Testis (tissue), 3 donors: Measurements from ENCODE around the gene GLDC. TPM values are rescaled to one million over a fixed set of nuclear protein-coding genes. Genes with fewer than 3 reads are reported as not detected.

Source experiments
- DNase-seq: peaks from one replicate; pipeline ENCODE4 v3.0.0-alpha.2; 2019
- H3K27ac ChIP-seq, 2 donors: fragments of 200-600 bp; sonication (generic); one replicate each; pipeline ENCODE4 v1.5.1; 2019
- H3K27me3 ChIP-seq: fragments of 200-600 bp; sonication (generic); one replicate; pipeline ENCODE4 v1.5.1; 2019
- H3K36me3 ChIP-seq: fragments of 200-600 bp; sonication (generic); one replicate; pipeline ENCODE4 v1.5.1; 2017; ENCODE audit warnings: low read depth; ENCODE audit errors: missing control alignments
- H3K4me1 ChIP-seq: fragments of 200-600 bp; sonication (generic); one replicate; pipeline ENCODE4 v1.5.1; 2019
- H3K4me3 ChIP-seq, 2 donors: fragments of 200-600 bp; sonication (generic); one replicate each; pipeline ENCODE4 v1.5.1; 2017 to 2019
- H3K9me3 ChIP-seq: fragments of 200-600 bp; sonication (generic); one replicate; pipeline ENCODE4 v1.5.1; 2017
- POLR2A ChIP-seq: fragments of 450-650 bp; IDR thresholded peaks from one replicate; pipeline ENCODE4 v1.6.1; 2017; ENCODE audit warnings: antibody characterized with exemption, mild to moderate bottlenecking, moderate library complexity
- WGBS, 2 donors: methylation state at CpG; one replicate each; pipeline ENCODE4 v1.1.5; 2018; 5-methylcytosine and 5-hydroxymethylcytosine counted together
- intact Hi-C: fragments of 100-400 bp; cut with DNase I; formaldehyde crosslinking; loops from one replicate; pipeline ENCODE4 v1.15.1; 2023; ENCODE audit warnings: low total_unique reads
- polyA plus RNA-seq: library from polyadenylated mRNA; stranded (reverse); fragments of 350-450 nt; fragmentation: Illumina TruSeq; extraction: RNeasy Lipid Tissue Mini Kit (QIAGEN cat#74804); gene quantifications from one replicate; pipeline ENCODE4 v1.2.3, GENCODE V29; 2014; ENCODE audit warnings: low read depth, low replicate concordance; ENCODE audit not compliant: insufficient read depth
- total RNA-seq, 2 donors: library from RNA; depleted of rRNA; stranded (reverse); fragments of >200 nt; gene quantifications; one replicate each; pipeline ENCODE4 v1.2.3, GENCODE V29; 2016
- TF ChIP-seq, protein P1 (sequence below), 3 experiments: fragments of 450-650 bp in 2 of 3; fragments of 200-600 bp in 1 of 3; sonication (generic) in 1 of 3; IDR thresholded peaks; one replicate each; pipeline ENCODE4 v1.5.1; 2016 to 2019; ENCODE audit warnings: antibody characterized with exemption in 3 of 3, mild to moderate bottlenecking in 2 of 3, moderate library complexity in 1 of 3

Gene GLDC
- total and polyA plus RNA-seq, 3 donors from 2014 or later: 11.4 to 12.3 (median 12.2) TPM

DNA sequence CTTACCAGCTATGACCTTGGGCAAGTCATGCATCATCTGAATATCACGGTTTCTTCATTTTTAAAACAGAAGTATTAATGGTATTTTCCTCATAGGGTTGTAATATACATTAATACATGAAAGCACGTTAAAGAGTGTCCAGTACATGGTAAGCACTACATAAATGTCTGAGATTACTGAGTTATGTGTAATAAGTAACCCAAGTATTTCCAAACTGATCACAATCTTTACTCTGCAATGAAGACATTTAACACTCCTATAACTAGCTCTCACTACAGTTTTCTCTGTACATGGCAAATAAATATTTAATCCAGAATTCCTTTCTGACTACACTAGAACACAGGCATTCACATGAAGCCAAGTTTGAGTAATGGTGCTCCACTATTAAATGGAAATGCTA is 4.0 kb downstream of the GLDC start:
- Histone ChIP-seq H3K4me3 (no peak overlapping the region), H3K9me3 (no peaks in the 10 kb centered on the region), H3K36me3 (no peaks in the 10 kb centered on the region), H3K4me1 (no peaks in the 10 kb centered on the region), H3K27me3 (no peaks in the 10 kb centered on the region), H3K27ac (no peak overlapping the region)
- DNase-seq: no peak
- 74 to 82% methylated on average over 2 of the region's 2 CpGs for WGBS, 2 donors
- intact Hi-C loops: no loop called here
- TF ChIP-seq POLR2A: no peak
- TF ChIP-seq, protein P1, sequence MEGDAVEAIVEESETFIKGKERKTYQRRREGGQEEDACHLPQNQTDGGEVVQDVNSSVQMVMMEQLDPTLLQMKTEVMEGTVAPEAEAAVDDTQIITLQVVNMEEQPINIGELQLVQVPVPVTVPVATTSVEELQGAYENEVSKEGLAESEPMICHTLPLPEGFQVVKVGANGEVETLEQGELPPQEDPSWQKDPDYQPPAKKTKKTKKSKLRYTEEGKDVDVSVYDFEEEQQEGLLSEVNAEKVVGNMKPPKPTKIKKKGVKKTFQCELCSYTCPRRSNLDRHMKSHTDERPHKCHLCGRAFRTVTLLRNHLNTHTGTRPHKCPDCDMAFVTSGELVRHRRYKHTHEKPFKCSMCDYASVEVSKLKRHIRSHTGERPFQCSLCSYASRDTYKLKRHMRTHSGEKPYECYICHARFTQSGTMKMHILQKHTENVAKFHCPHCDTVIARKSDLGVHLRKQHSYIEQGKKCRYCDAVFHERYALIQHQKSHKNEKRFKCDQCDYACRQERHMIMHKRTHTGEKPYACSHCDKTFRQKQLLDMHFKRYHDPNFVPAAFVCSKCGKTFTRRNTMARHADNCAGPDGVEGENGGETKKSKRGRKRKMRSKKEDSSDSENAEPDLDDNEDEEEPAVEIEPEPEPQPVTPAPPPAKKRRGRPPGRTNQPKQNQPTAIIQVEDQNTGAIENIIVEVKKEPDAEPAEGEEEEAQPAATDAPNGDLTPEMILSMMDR (IDR thresholded peaks at IDR 0.05): no peak

DNA sequence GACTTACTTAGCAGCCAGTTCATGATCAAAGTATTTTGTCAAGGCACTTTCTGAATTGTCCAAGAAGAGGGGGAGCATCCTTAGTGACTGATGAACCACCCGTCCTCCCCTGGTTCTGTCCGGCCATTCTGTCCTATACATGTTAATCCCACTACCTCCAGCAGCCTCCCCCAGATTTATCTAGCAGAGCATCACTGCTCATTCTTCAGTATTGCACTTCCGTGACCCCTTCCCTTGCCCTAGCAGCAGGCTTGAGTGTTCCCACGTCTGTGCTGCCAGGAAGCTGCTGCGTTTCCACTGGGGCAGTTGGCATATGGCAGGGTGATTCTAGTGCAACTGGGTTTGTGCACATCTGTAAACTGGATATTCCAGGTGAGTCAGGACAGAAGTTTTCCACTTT is 4.5 kb downstream of the GLDC start:
- Histone ChIP-seq H3K9me3 (no peaks in the 10 kb centered on the region), H3K27ac (no peak overlapping the region), H3K36me3 (no peaks in the 10 kb centered on the region), H3K4me3 (no peak overlapping the region), H3K27me3 (no peaks in the 10 kb centered on the region), H3K4me1 (no peaks in the 10 kb centered on the region)
- 75 to 83% methylated on average over 5 of the region's 5 CpGs for WGBS, 2 donors
- no peak for DNase-seq
- intact Hi-C loops: no loop called here
- no peak for TF ChIP-seq POLR2A
- TF ChIP-seq, protein P1 (IDR thresholded peaks at IDR 0.05): no peak

DNA sequence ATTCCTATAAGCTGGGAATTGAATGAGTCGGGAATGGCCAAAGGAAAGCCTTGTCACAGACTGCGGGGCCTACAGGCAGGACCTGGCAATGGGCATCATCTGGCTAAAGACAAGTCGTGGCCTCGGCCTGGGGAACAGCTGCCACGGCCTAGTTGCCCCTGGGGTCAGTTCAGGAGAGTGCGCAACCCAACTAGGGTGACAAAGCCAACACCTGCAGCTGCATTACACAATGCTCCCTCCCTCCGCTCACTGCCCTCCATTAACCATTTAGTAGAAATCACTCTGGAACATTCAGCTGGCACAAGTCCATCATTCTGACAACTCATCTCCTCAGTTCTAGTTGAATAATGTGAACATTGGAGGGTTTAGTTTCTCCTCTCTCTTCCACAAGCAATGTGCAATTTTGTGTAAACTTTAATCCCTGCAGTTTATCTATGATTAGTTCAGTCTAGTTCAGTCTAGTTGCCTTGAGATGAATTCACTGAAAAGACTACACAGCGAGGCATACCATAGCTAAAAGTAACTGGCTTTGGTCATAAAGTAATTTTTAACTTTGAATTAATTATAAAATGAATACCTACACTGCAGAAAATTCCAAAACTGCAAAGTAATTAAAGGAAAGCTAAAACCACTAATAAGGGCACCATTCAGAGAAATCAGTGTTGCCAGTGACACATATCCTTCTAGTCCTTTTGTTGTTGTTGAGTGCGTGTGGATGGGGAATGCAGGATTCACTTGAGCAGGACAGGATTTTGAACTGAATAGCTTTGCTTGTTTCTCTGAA is 5.1 kb downstream of the GLDC start:
- TF ChIP-seq, protein P1 (IDR thresholded peaks at IDR 0.05): no peak
- no peak for TF ChIP-seq POLR2A
- DNase-seq: no peak
- 87% methylated on average over 9 of the region's 9 CpGs for WGBS, 2 donors
- Histone ChIP-seq H3K4me1 (no peaks in the 10 kb centered on the region), H3K36me3 (no peaks in the 10 kb centered on the region), H3K4me3 (no peak overlapping the region), H3K27ac (no peak overlapping the region), H3K9me3 (no peaks in the 10 kb centered on the region), H3K27me3 (no peaks in the 10 kb centered on the region)
- intact Hi-C loops: no loop called here

DNA sequence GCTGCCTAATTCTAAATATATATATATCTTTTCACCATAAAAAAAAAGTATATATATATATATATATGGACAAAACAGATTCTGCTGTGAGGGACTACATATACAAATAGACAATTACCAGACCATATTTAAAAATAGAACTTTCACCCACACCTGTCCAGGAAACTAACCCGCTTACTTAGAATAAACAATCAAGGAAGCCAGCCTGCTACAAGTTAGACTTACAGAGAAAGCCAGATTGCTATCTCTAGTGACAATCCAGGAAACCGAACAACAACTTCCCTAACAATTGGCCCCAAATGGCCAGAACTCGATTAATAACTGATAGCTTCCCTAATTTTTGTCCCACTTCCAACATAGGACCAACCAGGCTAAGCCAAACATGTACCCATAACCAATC is 5.9 kb downstream of the GLDC start:
- Histone ChIP-seq H3K36me3 (no peaks in the 10 kb centered on the region), H3K9me3 (no peaks in the 10 kb centered on the region), H3K27ac (no peak overlapping the region), H3K27me3 (no peaks in the 10 kb centered on the region), H3K4me3 (no peak overlapping the region), H3K4me1 (no peaks in the 10 kb centered on the region)
- no peak for DNase-seq
- TF ChIP-seq, protein P1 (IDR thresholded peaks at IDR 0.05): no peak
- no peak for TF ChIP-seq POLR2A
- 84 to 87% methylated on average over 3 of the region's 3 CpGs for WGBS, 2 donors
- intact Hi-C loops: no loop called here

DNA sequence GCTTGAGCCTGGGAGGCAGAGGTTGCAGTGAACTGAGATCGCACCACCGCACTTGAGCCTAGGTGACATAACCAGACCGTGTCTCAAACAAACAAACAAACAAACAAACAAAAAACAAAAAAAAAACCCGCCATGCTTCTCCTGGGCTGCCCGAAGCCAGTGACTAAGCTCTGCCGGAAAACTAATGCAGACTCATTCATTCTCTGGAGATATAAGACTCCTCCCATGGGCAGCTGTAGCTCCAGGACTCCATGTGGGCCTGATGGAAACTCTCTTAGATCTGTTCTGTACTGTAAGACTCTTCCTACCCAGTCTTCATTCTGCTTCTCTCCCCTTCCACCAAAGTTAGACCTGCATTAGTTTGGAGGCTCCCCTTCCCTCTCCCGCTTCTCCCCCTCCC is 11.1 kb downstream of the GLDC start:
- no peak overlapping the region for H3K4me3 ChIP-seq
- TF ChIP-seq, protein P1 (IDR thresholded peaks at IDR 0.05): no peak
- no peak for TF ChIP-seq POLR2A
- no peaks in the 10 kb centered on the region for H3K4me1 ChIP-seq
- no peak overlapping the region for H3K27ac ChIP-seq
- intact Hi-C loops: no loop called here
- no peaks in the 10 kb centered on the region for H3K9me3 ChIP-seq
- 82 to 89% methylated on average over 7 of the region's 7 CpGs for WGBS, 2 donors
- DNase-seq: no peak
- no peaks in the 10 kb centered on the region for H3K27me3 ChIP-seq
- H3K36me3 ChIP-seq: no peaks in the 10 kb centered on the region
